Neural progenitor cell (in vitro differentiated cells): ENCODE measurements around the gene TSPAN4. TPM values are rescaled to one million over a fixed set of nuclear protein-coding genes. Genes with fewer than 3 reads are reported as not detected.

ENCODE experiments used
- DNase-seq: peaks from one replicate; pipeline ENCODE4 v3.0.0-alpha.2; 2016; ENCODE audit warnings: low spot score
- H2AFZ ChIP-seq: fragments of 200-600 bp; sonication (generic); replicated peaks from 2 replicates; pipeline ENCODE4 v1.6.1; 2016; ENCODE audit warnings: antibody characterized with exemption
- H3F3A ChIP-seq: fragments of 200-600 bp; sonication (generic); 2 replicates; pipeline ENCODE4 v1.6.1; 2016; ENCODE audit warnings: antibody characterized with exemption, low read depth
- H3K27ac ChIP-seq: fragments of 200-600 bp; sonication (generic); 2 replicates; pipeline ENCODE4 v1.5.1; 2016; ENCODE audit warnings: mild to moderate bottlenecking
- H3K27me3 ChIP-seq: fragments of 200-600 bp; sonication (generic); 2 replicates; pipeline ENCODE4 v1.6.1; 2016; ENCODE audit warnings: mild to moderate bottlenecking, moderate library complexity
- H3K36me3 ChIP-seq: fragments of 200-600 bp; sonication (generic); 2 replicates; pipeline ENCODE4 v1.5.1; 2016
- H3K4me1 ChIP-seq: fragments of 200-600 bp; sonication (generic); 2 replicates; pipeline ENCODE4 v1.6.1; 2016; ENCODE audit warnings: mixed run types
- H3K4me2 ChIP-seq: fragments of 200-600 bp; sonication (generic); 2 replicates; pipeline ENCODE4 v1.6.1; 2016
- H3K4me3 ChIP-seq: fragments of 200-600 bp; sonication (generic); 2 replicates; pipeline ENCODE4 v1.5.1; 2016
- H3K79me2 ChIP-seq: fragments of 200-600 bp; sonication (generic); 2 replicates; pipeline ENCODE4 v1.6.1; 2016; ENCODE audit warnings: low read depth
- H3K9ac ChIP-seq: fragments of 200-600 bp; sonication (generic); 2 replicates; pipeline ENCODE4 v1.6.1; 2016
- H3K9me3 ChIP-seq: fragments of 200-600 bp; sonication (generic); 2 replicates; pipeline ENCODE4 v1.5.1; 2016; ENCODE audit warnings: low read depth
- H4K20me1 ChIP-seq: fragments of 200-600 bp; sonication (generic); 2 replicates; pipeline ENCODE4 v1.6.1; 2016; ENCODE audit warnings: low read depth
- H3K27ac Mint-ChIP-seq: 3 replicates; pipeline ENCODE4 v1.8.0; 2021; ENCODE audit warnings: mixed read lengths
- H3K27me3 Mint-ChIP-seq: 2 replicates; pipeline ENCODE4 v1.8.0; 2022; ENCODE audit warnings: low read depth, mild to moderate bottlenecking, inconsistent platforms, moderate library complexity, mixed read lengths; ENCODE audit not compliant: insufficient read depth
- H3K36me3 Mint-ChIP-seq: 3 replicates; pipeline ENCODE4 v1.8.0; 2021; ENCODE audit warnings: mixed read lengths
- H3K4me1 Mint-ChIP-seq: 3 replicates; pipeline ENCODE4 v1.8.0; 2021; ENCODE audit warnings: mixed read lengths
- H3K4me3 Mint-ChIP-seq: 3 replicates; pipeline ENCODE4 v1.8.0; 2021; ENCODE audit warnings: mild to moderate bottlenecking, moderate library complexity, mixed read lengths
- H3K9me3 Mint-ChIP-seq: 3 replicates; pipeline ENCODE4 v1.8.0; 2020; ENCODE audit warnings: mixed read lengths
- CTCF ChIP-seq: fragments of 200-600 bp; sonication (generic); IDR thresholded peaks from 2 replicates; pipeline ENCODE4 v1.5.1; 2017; ENCODE audit warnings: antibody characterized with exemption, mild to moderate bottlenecking
- EZH2 ChIP-seq: fragments of 200-600 bp; sonication (generic); IDR thresholded peaks from 2 replicates; pipeline ENCODE4 v1.6.1; 2017; ENCODE audit warnings: antibody characterized with exemption, mild to moderate bottlenecking, moderate library complexity
- EZH2phosphoT487 ChIP-seq: fragments of 200-600 bp; sonication (generic); IDR thresholded peaks from 2 replicates; pipeline ENCODE4 v1.6.1; 2017; ENCODE audit warnings: antibody characterized with exemption
- total RNA-seq: library from RNA; depleted of rRNA; stranded (reverse); fragments of >200 nt; gene quantifications from 2 replicates; pipeline ENCODE4 v1.2.3, GENCODE V29; 2015; ENCODE audit warnings: low replicate concordance

Gene TSPAN4
- total RNA-seq, 1 donor from 2014 or later = 19.6 TPM

- Mint-ChIP-seq H3K27me3 (no peaks in the 10 kb centered on the region), H3K4me3 (no peak overlapping the region), H3K27ac (no peak overlapping the region), H3K4me1 (peaks cover 8% of the 10 kb centered on the region), H3K36me3 (no peaks in the 10 kb centered on the region), H3K9me3 (no peaks in the 10 kb centered on the region)
- Histone ChIP-seq H3K9me3 (no peaks in the 10 kb centered on the region), H3K4me1 (peaks cover 7% of the 10 kb centered on the region), H3K27ac (no peak overlapping the region), H3K36me3 (no peaks in the 10 kb centered on the region), H3K27me3 (no peaks in the 10 kb centered on the region), H3K4me2 (no peak overlapping the region), H3F3A (peaks cover 24% of the 10 kb centered on the region), H2AFZ (no peak overlapping the region), H3K79me2 (peaks cover 3% of the 10 kb centered on the region), H4K20me1 (peaks cover 21% of the 10 kb centered on the region), H3K9ac (no peak overlapping the region), H3K4me3 (no peak overlapping the region)
- DNase-seq = no peak
- TF ChIP-seq EZH2 (no peak), CTCF (no peak), EZH2phosphoT487 (no peak)
These were observed 40.5 kb upstream of the TSPAN4 start for GRCh38 chr11:802018-802617.

DNA sequence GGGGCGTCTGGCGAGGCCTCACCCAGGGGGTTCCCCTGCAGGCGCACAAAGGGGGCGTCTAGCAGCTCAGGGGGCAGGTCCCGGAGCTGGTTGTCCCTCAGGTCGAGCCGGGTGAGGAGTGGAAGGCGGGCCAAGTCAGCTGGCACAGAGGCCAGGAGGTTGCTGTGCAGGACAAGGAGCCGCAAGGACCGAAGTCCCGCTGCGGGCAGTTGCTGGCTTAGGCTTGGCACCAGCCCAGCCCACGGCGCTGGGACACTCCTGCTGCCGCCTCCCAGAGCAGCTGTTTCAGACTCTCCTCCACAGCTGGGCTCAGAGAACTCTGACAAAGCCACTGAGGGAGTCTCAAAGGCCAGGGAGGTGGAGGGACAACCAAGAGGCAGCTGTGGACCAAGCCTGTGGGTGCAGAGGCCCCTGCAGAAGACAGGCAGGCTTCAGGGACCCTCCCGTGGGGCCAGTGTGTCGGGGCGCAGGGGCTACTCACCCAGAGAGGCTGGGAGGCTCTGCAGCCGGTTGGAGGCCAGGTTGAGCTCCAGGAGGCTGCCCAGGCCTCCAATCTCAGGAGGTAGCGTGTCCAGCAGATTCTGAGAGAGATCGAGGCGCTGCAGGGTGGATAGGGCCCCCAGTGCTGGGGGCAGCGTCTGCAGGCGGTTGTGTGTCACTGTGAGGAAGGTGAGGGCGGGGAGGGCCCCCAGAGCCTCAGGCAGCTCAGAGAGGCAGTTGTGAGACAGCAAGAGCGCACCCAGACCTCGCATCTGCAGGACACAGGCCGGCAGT, 39.8 kb upstream of the TSPAN4 start:
- H3K4me3 ChIP-seq = no peak overlapping the region
- no peak overlapping the region for H2AFZ ChIP-seq
- Mint-ChIP-seq H3K4me1 (peaks cover 8% of the 10 kb centered on the region), H3K9me3 (no peaks in the 10 kb centered on the region), H3K4me3 (peak overlapping the region; percentile 67), H3K36me3 (no peaks in the 10 kb centered on the region), H3K27me3 (peaks cover 2% of the 10 kb centered on the region), H3K27ac (no peak overlapping the region)
- H3K9ac ChIP-seq = no peak overlapping the region
- H3K36me3 ChIP-seq = no peaks in the 10 kb centered on the region
- H4K20me1 ChIP-seq = peaks cover 21% of the 10 kb centered on the region
- H3K4me1 ChIP-seq = peaks cover 7% of the 10 kb centered on the region
- no peaks in the 10 kb centered on the region for H3K27me3 ChIP-seq
- peaks cover 9% of the 10 kb centered on the region for H3K79me2 ChIP-seq
- H3K4me2 ChIP-seq = no peak overlapping the region
- TF ChIP-seq EZH2phosphoT487 (no peak), CTCF (no peak), EZH2 (no peak)
- peaks cover 29% of the 10 kb centered on the region for H3F3A ChIP-seq
- no peaks in the 10 kb centered on the region for H3K9me3 ChIP-seq
- no peak overlapping the region for H3K27ac ChIP-seq
- no peak for DNase-seq

- H4K20me1 ChIP-seq = peaks cover 21% of the 10 kb centered on the region
- H3K27me3 ChIP-seq = no peaks in the 10 kb centered on the region
- no peak overlapping the region for H3K4me3 ChIP-seq
- no peak for TF ChIP-seq EZH2phosphoT487
- TF ChIP-seq CTCF = no peak
- TF ChIP-seq EZH2 = no peak
- no peak overlapping the region for H3K4me2 ChIP-seq
- H3K9me3 Mint-ChIP-seq = no peaks in the 10 kb centered on the region
- H3K27ac ChIP-seq = no peak overlapping the region
- peaks cover 2% of the 10 kb centered on the region for H3K27me3 Mint-ChIP-seq
- no peak overlapping the region for H3K27ac Mint-ChIP-seq
- H3K79me2 ChIP-seq = peaks cover 15% of the 10 kb centered on the region
- no peak overlapping the region for H3K4me3 Mint-ChIP-seq
- peaks cover 9% of the 10 kb centered on the region for H3K4me1 ChIP-seq
- H3K36me3 Mint-ChIP-seq = no peaks in the 10 kb centered on the region
- H2AFZ ChIP-seq = no peak overlapping the region
- no peak for DNase-seq
- H3K4me1 Mint-ChIP-seq = peaks cover 10% of the 10 kb centered on the region
- no peaks in the 10 kb centered on the region for H3K36me3 ChIP-seq
- no peaks in the 10 kb centered on the region for H3K9me3 ChIP-seq
- H3K9ac ChIP-seq = no peak overlapping the region
- H3F3A ChIP-seq = peaks cover 29% of the 10 kb centered on the region
These were observed 39.2 kb upstream of the TSPAN4 start for GRCh38 chr11:803467-803742.
